Stimulated activated CD8-positive, alpha-beta memory T cell treated with anti-CD3 and anti-CD28 coated beads, Interleukin-2, amount 100 ng/mL, for 48 hours (primary cell): Measurements from ENCODE around the gene GRPEL1.

ENCODE experiments used
- DNase-seq, 2 donors: peaks; one replicate each; pipeline ENCODE4 v3.0.0-alpha.2; 2020; ENCODE audit warnings: low read depth in 2 of 2

Gene GRPEL1

DNA sequence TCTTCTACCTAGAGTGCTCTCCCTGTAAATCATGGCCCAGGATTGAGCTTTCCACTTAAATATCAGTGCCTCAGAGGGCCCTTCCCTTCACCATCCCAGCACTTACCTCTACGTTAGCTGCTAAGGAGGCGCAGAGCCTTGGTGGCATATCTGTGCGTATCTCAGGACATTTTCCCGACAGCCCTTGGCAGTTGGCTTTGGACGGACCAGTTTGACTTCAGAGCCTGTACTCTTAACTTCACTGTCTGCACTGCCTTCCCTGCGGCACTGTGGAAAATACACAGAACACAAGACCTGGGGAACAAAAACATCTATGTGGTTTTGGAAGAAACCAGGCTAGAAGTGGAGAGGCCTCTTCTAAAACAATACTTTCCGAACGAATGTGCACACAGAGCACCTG is 22.3 kb downstream of the GRPEL1 start:
- no peak for DNase-seq

DNA sequence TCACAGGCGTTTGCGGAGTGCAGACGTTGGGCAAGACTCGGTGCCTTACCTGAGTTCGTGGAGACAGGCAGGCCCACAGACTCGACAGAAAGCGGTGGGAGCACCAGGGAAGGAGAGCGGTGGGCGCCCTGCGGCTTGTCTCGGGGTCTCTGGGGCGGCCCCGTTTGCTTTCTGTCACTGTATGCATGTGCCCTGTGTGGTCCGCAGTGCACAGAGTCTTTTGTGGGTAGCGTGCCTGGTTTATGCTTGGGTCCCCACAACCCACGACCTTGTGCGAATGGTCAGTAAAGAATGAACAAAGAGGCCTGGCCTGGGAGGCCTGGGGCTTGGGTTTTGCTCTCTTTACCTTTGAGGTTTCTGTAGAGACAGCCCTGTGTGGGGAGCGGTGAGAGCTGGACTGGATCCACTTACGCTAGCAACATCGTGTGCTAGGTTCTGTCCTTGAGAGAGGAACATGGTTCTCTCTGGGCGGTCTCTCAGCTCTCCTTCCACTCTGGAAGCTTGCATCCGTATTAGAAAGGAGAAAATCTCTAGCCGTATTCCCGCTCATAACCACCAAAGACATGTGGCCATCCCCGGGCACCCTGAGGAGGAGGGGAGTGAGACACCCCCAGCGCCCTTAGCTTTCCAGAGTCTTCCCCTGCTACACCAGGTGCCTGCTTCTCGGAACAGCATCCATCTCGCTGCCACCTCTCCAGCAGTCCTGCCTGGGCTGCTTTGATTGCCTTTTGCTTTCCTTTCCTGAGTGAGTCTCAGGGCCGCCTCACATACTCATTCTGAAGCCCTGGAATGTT is 23.5 kb downstream of the GRPEL1 start:
- DNase-seq, result no peak

DNA sequence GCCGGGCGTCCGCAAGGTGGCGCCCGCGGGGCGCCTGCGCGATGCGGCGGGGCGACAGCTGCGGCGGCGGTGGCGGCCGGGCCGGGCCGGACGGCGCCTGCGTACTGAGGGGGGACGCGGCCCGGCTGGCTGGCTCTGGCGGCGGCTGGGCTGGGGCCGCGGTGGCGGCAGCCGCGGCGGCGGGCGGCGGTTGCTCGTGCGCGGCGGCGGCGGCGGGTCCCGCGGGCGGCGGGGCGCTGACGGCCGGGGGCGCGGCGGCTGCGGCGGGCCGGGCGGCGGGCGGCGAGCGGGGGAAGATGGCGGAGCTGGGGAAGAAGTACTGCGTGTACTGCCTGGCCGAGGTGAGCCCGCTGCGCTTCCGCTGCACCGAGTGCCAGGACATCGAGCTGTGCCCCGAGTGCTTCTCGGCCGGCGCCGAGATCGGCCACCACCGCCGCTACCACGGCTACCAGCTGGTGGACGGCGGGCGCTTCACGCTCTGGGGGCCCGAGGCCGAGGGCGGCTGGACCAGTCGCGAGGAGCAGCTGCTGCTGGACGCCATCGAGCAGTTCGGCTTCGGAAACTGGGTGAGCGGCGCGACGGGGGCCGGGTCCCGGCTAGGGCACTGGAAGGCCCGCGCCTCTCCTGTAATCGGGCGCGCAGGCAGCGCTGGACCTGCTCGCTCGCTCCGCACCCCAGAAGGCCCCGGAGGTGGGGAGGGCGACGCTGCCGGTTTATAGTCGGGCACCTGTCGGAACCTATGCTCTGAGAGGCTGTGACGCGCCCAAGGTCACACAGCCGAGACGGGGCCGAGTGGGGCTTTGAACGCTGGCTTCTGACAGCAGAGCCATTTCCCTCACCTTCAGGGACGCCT is 24.4 kb downstream of the GRPEL1 start, which contains the start of gene TADA2B:
TSS of gene TADA2B (plus strand) at position 89 of the 853 bp plus-strand sequence. CDS start at position 297, 208 bp downstream.
- peak; percentile 23 to 28 for DNase-seq

DNA sequence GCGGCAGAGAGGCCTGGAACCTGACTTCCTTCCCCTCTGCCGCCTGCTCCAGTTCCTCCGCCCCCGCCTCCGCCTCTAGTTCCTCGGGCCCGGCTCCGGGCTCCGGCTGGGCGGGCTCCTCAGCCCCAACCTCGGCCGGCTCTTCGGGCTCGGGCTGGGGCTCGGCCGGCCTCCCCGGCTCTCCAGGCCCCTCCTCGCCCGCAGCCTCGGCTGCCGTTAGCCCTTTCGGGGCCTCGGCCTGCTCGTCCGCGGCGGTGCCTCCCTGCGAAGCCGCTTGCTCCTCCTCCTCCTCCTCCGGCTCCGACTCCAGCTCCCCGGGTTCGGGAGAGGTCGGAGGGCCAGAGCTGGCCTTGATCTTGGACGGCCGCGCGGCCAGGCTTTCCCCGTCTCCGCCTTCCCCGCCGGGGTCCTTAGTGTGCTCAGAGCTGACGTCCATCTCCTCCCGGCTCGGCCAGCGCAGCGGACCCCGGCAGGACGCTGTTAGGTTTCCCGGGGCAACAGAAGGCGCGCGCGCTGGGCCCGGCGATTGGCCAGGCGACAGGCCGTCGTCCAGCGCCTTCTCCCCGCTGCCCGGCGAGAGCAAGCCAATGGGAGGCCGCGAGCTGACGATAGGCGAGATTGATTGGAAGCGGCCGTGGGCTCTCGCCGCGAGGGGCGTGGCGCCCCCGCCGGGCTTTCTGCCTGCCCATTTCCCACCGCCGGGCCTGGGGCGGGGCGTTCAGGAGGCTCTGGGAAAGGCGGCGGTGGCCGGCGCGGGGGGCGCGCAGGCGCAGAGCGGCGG is 25.2 kb downstream of the GRPEL1 start:
- DNase-seq, result peak; percentile 89 to 93

DNA sequence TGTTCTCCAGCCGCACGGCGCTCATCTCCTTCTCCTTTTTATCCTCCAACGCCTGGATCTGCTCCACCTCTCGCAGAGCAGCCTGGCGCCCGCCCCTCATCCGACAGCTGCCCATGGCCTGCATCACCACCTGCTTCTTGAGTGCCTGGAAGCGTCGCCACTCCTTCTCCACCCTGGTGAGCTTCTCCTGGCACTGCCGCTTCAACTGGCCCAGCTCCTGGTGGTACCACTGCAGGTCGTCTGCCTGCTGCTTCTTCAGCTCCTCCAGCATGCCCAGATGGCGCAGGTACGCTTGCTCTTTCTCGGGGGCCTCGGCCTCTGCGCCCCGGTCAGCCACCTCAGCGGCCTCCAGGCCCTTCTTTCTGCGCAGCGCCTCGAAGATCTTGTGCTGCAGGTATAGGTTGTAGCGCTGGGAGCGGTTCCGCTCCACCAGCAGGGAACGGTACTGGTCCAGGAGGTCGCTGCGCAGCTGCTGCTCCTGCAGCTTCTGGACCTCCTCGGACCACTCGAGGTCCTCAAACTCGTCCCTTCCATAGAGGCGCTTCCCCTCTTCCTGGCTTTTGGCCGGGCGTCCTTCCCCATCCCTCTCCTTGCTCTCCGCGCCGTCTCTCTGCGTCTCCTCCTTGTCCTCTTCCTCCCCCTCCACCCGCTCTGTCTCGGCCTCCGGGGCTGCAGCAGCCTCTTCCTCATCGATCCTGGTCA is 25.9 kb downstream of the GRPEL1 start:
- no peak for DNase-seq

DNA sequence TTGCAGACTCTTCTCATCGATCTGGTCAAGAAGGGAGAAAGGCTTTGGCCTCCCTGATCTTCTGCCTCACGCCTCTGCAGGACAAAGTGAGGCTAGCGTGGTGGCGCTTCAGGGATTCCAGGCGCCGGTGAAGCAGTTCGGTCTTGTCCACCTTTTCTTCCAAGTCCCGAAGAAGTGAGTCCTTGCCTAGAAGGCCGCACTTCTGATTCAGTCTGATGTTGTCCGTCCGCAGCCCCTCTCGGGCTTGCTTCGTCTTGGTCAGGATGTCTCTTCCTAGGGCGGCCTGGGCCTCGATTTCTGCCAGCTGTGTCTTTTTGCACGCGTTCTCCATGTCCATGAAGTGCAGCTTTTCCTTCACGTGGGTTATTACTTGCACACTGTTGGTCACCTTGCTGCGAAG is 26.6 kb downstream of the GRPEL1 start:
- DNase-seq, result no peak

DNA sequence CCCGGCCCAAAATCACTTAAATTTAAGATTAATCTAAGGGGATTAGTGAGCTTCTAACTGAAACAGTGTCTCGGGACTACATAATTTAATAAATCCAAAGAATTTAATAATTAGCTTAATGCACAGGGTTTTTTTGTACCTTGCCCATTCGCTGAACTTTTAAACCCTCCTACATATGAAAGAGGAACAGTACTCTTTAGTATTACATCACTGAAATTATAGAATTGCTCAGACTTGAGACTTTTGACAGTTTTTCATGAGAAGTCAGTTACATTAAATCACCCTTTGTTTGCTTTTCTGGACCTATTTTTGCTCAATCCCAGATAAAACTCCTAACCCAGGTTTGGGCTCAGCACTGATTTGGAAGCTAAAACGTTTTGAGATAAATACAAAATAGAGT is 27.1 kb downstream of the GRPEL1 start:
- no peak for DNase-seq

DNA sequence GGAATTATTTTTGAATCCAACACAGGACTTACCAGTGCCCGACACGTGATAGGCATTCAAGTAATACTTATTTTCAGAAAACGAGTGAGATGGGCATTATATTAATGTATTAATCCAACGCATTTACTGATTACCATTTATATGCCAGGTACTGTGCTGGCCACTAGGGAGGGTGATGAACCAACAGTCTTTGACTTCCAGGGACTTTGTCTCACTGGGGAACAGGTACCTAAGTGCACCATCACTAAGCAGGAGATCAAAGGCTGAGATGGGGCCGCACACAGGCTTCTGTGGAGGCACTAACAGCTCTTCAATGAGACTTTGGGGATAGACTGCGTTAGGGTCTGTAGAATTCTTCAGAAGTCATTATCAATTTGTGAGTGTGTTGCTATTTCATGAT is 30.4 kb downstream of the GRPEL1 start:
- no peak for DNase-seq

DNA sequence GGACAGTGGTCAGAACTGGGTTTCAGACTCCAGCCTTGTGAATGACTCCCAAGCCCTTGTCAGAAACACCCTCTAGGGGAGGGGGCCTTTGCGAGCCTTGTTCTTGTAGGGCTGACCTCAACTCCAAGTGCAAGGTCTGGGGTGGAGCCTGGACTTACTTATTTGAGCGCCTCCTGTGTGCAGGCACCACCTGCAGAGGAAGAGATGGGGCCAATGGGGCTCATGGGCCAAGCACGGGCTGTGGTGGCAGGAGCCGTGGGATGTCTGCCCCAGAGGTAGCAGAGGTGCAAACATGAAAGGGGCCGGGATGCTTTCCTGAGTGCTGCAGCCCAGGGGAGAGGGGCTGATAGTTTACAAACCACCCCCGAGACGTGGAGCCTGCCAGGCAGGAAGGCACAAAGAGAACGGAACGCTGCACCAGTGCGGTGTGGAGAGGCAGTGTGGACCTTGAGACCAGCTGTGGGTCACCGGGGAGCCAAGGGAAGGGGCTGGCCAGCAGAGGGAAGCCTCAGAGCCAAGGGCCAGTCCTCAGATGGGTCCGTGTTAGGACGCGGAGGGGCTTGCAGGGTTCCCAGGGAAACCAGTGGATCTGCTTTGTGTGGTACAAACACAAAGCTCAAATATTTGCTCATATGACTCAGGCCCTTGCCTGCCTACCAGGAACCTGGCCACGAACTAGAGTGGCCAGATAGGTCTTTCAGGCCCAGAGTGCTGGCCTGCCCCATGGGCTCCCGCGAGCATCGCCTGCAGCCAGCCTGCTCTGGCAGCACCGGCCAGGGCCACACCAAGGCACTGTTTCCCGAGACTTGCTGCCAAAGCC is 33.4 kb downstream of the GRPEL1 start:
- DNase-seq, result no peak

DNA sequence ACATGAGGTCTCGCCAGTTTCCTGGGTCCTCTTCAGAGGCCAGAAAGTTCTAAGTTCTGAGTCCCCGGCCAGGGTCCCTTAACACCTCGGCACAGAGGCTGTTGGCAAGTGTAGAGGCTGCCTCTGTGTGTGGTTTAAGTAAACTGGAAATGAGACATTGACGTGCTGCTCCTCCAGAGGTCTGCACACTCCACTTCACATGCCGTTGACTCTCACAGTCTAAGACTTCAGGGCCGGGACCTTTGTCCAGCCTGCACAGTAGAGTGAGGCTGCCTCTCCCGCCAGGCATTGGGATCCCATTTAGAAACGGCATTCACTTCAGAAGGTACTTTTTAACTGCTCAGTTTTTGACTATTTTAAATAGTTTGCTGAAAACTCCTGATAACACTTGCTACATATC is 35.3 kb downstream of the GRPEL1 start:
- no peak for DNase-seq

DNA sequence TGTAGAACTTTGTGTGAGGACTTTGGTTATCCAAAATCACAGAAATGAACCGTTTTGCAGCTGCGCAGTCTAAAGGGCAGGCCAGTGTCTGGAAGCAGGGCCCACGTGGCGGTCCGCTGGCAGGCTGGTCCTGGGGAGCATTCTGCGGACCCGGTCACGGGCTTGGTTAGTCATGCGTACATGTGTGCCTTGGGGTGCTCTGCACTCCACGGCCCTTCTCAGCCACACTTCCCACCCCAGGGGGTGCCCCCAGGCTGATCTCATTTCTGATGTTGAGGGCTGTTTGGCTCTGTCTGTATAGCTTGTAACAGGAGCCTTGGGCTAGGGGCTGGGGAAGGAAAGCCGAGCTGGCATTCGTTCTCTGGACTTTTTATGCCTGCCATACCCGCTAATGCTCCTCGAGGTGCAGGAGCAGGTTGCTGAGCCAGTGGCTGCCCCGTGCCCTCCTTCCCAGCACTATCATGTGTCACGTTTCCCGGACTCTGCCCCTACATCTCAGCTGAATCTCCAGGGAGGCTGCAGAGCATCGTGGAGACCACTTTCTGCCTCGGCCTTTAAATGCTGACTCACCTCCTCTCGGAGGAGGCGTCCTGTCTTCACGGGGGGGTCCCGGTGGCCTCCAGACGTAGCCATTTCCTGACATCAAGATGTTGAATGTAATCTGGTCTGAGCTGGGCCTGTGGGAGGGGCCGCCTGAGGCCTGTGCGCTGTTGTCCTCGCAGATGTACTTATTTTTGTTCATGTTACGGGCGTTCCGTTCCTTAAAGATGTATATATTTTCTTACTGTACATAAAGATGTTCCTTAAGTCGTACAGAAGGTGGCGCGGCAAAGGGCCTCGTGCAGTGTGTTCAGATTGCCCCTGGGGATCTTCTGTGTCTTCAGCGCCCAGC is 36.1 kb downstream of the GRPEL1 start:
- no peak for DNase-seq

DNA sequence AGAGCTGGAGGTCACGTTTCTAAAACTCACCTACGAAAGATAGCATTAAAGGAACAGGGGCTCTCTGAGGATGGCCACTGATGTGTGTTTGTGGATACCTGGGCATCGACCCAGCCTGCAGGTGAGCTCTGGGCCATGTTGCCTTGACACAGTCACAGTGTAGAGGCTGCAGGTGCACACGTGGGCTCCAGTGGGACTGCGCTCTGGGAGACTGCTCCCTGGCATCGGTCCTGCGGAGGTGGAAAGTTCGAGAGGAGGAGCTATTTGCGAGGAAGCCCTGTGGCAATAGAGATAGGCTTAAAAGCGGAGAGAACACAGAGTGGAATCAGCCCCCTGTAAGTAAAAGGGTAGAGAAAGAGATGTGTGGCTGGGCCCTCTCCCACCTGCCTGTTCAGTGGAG is 37.0 kb downstream of the GRPEL1 start:
- DNase-seq, result no peak

DNA sequence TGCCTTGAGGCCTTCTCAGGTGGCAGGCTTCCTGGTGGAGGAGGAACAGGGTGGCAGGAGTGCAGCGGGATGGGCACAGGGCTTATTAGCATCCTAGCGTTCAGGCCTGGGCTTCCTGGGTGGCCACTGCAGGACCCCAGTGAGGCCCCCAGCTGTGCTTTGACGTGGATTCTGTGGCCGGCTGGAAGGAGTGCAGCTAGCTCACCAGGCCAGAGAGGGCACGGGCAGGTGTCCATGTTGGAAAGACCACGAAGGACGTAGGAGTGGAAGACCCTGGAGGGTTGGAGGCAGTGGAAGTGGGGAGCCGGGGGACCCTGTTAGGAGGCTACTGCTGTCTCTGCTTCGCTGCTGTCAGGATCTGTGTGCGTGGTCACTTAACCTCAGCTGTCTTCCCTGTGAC is 37.9 kb downstream of the GRPEL1 start:
- no peak for DNase-seq

DNA sequence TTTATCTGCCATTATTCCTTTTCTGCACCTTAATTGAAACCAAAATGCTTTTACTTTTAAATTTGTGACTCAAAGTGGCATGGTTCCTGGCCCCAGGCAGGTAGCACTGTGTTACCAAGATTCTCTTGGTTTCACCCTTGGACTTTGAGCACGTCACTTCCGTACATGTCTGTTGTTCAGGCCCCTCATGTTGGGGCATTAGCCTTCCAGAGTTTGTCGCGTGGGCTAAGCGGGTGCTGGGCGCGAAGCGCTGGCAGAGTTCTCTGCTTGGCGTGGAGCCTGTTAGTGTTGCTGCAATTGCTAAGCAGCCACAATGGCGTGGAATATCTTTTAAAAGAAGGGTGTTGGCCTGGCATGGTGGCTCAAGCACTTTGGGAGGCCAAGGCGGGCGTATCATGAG is 38.7 kb downstream of the GRPEL1 start:
- DNase-seq, result no peak

DNA sequence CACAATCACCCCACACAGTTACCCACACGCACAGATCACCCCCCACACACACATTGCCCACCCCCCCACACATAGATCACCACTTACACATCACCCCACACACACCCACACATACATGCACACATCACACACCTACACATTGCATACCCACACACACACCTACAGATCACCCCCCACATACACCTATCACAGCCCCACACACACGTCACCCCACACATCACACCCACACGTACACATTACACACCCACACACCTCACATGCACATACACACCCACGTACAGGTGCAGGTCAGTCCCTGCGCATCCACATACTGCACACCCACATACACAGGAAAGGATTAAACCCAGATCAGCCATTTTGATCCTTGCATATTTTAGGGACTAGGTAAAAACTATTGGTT is 40.0 kb downstream of the GRPEL1 start:
- DNase-seq, result no peak

DNA sequence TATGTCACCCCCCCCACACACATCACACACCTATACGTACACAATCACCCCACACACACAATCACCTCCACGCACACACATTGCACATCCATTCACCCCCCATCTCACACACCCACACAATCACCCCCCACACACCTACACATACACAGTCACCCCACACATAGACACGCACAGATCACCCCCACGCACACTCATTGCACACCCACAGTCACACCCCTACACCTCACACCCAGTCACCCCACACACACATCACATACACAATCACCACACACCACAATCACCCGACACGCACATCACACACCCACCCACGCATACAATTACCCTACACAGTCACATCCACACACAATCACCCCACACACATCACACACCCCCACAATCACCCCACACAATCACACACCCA is 40.6 kb downstream of the GRPEL1 start:
- no peak for DNase-seq

DNA sequence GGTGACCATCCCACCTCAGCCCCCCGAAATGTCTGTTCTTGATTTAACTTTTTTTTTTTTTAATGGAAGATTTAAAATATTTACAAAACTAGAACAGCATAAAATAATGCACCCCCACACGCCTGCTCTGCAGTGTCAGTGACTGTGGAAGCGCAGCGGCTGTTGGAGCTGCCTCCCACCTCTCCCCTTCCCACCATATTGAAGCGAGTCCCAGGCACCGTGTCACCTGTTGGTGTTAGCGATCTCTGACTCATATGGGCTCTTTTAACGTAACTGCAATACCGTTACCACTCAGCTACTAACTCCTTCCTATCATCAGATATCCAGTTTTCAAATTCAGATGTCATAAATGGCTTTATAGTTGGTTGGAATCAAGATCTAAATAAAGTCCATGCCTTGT is 41.8 kb downstream of the GRPEL1 start:
- DNase-seq, result no peak

DNA sequence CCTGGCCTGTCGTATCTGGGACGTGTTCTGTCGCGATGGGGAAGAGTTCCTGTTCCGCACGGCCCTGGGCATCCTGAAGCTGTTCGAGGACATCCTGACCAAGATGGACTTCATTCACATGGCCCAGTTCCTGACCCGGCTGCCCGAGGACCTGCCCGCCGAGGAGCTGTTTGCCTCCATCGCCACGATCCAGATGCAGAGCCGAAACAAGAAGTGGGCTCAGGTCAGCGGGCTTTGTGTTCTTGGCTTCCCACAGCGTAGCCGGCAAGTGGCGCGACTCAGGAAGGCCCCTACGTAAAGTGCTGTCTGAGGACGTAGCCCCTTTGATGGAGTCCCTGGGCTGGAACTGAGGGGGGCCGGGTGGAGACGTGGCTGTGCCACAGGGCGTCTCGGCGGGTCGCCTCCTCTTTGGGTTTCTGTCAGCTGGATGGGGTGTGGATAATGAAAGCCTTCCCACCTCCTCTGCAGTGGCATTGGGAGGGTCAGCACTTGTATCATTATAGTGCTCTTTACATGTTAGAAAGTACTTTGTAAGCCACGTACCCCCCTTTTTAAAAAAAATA is 42.7 kb downstream of the GRPEL1 start:
- no peak for DNase-seq

DNA sequence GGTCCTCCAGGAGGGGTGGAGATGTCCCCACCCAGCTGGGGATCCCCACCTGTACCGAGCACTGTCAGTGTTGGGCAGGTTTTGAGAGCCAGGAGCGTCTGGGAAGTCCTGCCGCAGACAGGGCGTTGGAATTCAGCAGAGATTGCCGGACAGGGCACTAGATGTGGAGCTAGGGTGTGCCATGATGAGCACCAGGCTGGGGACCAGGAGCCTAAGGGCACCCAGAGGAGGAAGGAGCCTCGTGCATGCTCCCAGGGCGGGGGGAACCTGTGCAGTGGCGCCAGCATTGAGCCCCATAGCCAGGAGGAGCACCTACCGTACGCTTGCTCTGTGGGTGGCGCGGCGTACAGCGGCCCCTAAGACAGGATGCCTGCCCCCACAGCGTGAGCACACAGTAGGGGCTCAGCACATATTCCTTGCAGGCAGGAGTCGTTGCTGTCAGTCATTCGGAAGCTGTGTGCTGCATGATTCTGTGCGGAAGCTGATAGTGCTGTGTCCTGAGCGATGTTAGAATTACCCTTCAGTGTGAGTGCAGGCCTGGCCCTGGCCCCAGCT is 43.5 kb downstream of the GRPEL1 start:
- no peak for DNase-seq
